Smooth muscle cell (in vitro differentiated cells): ENCODE measurements around the gene MAP3K20. TPM values are rescaled to one million over a fixed set of nuclear protein-coding genes. Genes with fewer than 3 reads are reported as not detected.
A peak's percentile ranks its signal among the peaks of the same experiment; 100 is the strongest.

ENCODE experiments used
- DNase-seq: peaks from one replicate; lab custom pipeline; 2025; ENCODE audit not compliant: unreplicated experiment; lab: John Stamatoyannopoulos, UW
- H2AFZ ChIP-seq: fragments of 200-600 bp; sonication (generic); 2 replicates; pipeline ENCODE4 v1.6.0; 2016; ENCODE audit warnings: antibody characterized with exemption, low read depth, mild to moderate bottlenecking
- H3F3A ChIP-seq: fragments of 200-600 bp; sonication (generic); 2 replicates; pipeline ENCODE4 v1.6.0; 2017; ENCODE audit warnings: antibody characterized with exemption, low read depth
- H3K27ac ChIP-seq: fragments of 200-600 bp; sonication (generic); 2 replicates; pipeline ENCODE4 v1.5.1; 2016; ENCODE audit warnings: low read depth, mild to moderate bottlenecking
- H3K27me3 ChIP-seq: fragments of 200-600 bp; sonication (generic); 2 replicates; pipeline ENCODE4 v1.6.1; 2016; ENCODE audit warnings: low read depth, mild to moderate bottlenecking
- H3K36me3 ChIP-seq: fragments of 200-600 bp; sonication (generic); 2 replicates; pipeline ENCODE4 v1.5.1; 2016; ENCODE audit warnings: low read depth
- H3K4me1 ChIP-seq: fragments of 200-600 bp; sonication (generic); 2 replicates; pipeline ENCODE4 v1.5.1; 2016; ENCODE audit warnings: low read depth
- H3K4me2 ChIP-seq: fragments of 200-600 bp; sonication (generic); 2 replicates; pipeline ENCODE4 v1.6.0; 2016; ENCODE audit warnings: mild to moderate bottlenecking
- H3K4me3 ChIP-seq: fragments of 200-600 bp; sonication (generic); 2 replicates; pipeline ENCODE4 v1.5.1; 2016; ENCODE audit warnings: mild to moderate bottlenecking
- H3K79me2 ChIP-seq: fragments of 200-600 bp; sonication (generic); 2 replicates; pipeline ENCODE4 v1.6.0; 2016; ENCODE audit warnings: low read depth, mild to moderate bottlenecking
- H3K9ac ChIP-seq: fragments of 200-600 bp; sonication (generic); 2 replicates; pipeline ENCODE4 v1.6.0; 2016; ENCODE audit warnings: low read depth
- H3K9me3 ChIP-seq: fragments of 200-600 bp; sonication (generic); replicated peaks from 2 replicates; pipeline ENCODE4 v1.5.1; 2016; ENCODE audit warnings: low read depth
- H4K20me1 ChIP-seq: fragments of 200-600 bp; sonication (generic); 2 replicates; pipeline ENCODE4 v1.6.0; 2016; ENCODE audit warnings: low read depth
- WGBS: methylation state at CpG from one replicate; pipeline ENCODE4 v1.1.7; 2016; ENCODE audit warnings: low lambda C conversion rate; 5-methylcytosine and 5-hydroxymethylcytosine counted together
- polyA plus RNA-seq: library from polyadenylated mRNA; unstranded; fragments of >200 nt; fragmentation: Nextera tagmentation; extraction: Ambion mirVana; gene quantifications from 2 replicates; pipeline ENCODE4 v1.2.1, GENCODE V29; 2016
- total RNA-seq: library from RNA; depleted of rRNA; stranded (reverse); fragments of >200 nt; gene quantifications from 2 replicates; pipeline ENCODE4 v1.2.3, GENCODE V29; 2014
- TF ChIP-seq, protein P1 (sequence below): fragments of 200-600 bp; sonication (generic); IDR thresholded peaks from 2 replicates; pipeline ENCODE4 v1.5.1; 2017; ENCODE audit warnings: borderline replicate concordance, mild to moderate bottlenecking, antibody characterized with exemption; ENCODE audit not compliant: insufficient read depth, poor library complexity, severe bottlenecking

The MAP3K20 gene
- total and polyA plus RNA-seq, 2 experiments from 2014 or later = 25.8 to 29.2 TPM

DNA sequence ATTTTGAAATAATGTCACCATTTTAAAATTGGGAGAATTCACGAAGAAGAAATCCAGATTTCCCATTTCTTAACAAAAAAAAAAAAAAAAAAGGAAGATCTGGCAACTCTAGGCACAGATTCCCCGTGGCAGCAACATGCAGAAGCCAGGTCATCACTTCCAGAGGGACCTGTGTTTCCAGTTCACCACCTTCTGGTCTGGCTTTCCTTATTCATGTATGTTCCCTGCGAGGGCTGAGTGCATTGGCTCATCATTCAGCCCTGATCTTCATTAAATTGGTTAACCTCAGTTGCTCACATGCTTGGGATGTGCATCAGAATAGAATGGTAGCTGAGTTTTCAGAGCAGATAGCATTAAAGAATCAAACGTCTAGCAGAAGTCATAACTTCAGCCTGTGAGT, 25.0 kb upstream of the MAP3K20 start:
- TF ChIP-seq, protein P1, sequence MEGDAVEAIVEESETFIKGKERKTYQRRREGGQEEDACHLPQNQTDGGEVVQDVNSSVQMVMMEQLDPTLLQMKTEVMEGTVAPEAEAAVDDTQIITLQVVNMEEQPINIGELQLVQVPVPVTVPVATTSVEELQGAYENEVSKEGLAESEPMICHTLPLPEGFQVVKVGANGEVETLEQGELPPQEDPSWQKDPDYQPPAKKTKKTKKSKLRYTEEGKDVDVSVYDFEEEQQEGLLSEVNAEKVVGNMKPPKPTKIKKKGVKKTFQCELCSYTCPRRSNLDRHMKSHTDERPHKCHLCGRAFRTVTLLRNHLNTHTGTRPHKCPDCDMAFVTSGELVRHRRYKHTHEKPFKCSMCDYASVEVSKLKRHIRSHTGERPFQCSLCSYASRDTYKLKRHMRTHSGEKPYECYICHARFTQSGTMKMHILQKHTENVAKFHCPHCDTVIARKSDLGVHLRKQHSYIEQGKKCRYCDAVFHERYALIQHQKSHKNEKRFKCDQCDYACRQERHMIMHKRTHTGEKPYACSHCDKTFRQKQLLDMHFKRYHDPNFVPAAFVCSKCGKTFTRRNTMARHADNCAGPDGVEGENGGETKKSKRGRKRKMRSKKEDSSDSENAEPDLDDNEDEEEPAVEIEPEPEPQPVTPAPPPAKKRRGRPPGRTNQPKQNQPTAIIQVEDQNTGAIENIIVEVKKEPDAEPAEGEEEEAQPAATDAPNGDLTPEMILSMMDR = no peak
- H3K9me3 ChIP-seq = no peaks in the 10 kb centered on the region
- WGBS = 75% methylated on average over 4 of the region's 4 CpGs
- H3F3A ChIP-seq = peaks cover 15% of the 10 kb centered on the region
- peak overlapping the region; percentile 96 for H3K27ac ChIP-seq
- no peak for DNase-seq
- no peaks in the 10 kb centered on the region for H3K36me3 ChIP-seq
- no peaks in the 10 kb centered on the region for H3K79me2 ChIP-seq
- H4K20me1 ChIP-seq = no peaks in the 10 kb centered on the region
- no peak overlapping the region for H2AFZ ChIP-seq
- H3K4me1 ChIP-seq = peaks cover 11% of the 10 kb centered on the region
- H3K27me3 ChIP-seq = no peaks in the 10 kb centered on the region
- peak overlapping the region; percentile 78 for H3K9ac ChIP-seq
- H3K4me3 ChIP-seq = no peak overlapping the region
- H3K4me2 ChIP-seq = no peak overlapping the region

DNA sequence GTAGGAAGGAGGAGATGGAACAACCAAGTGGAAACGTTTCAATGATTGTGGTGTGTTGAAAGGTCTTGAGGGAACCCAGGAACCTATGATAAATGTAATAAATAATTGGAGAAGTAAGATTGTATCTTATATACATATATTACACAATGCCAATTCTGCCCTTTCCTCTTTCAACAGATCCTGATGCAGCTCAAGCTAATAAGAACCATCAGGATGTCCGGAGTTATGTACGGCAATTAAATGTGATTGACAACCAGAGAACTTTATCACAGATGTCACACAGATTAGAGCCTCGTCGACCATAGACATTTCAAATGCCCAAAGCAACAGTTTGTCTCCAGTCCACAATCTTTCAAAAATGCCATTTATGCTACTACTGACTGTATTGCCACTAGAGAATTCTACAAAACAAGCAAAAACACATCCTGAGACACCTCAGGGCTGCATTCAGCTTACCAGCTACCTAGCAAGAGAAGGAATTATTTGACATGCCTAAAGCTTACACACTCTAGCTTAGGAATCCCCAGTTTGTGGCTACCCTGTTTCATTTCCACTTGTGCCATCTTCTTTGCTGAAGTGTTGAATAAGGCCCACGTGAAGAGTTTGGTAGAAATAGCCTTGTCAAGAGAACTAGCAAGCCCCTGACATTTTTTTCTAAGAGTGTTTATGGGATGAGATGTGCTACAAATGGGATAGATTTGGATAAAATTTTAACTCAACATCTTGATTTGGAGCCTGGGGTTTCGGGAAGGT, 24.0 kb upstream of the MAP3K20 start:
- Histone ChIP-seq H3K27me3 (no peaks in the 10 kb centered on the region), H3K79me2 (no peaks in the 10 kb centered on the region), H4K20me1 (no peaks in the 10 kb centered on the region), H3K4me3 (no peak overlapping the region), H3K4me1 (peaks cover 11% of the 10 kb centered on the region), H3K9ac (no peak overlapping the region), H2AFZ (no peak overlapping the region), H3F3A (peaks cover 14% of the 10 kb centered on the region), H3K27ac (peak overlapping the region; percentile 1), H3K4me2 (no peak overlapping the region), H3K9me3 (no peaks in the 10 kb centered on the region), H3K36me3 (no peaks in the 10 kb centered on the region)
- no peak for DNase-seq
- WGBS = 54% methylated on average over 7 of the region's 7 CpGs
- TF ChIP-seq, protein P1 = no peak

DNA sequence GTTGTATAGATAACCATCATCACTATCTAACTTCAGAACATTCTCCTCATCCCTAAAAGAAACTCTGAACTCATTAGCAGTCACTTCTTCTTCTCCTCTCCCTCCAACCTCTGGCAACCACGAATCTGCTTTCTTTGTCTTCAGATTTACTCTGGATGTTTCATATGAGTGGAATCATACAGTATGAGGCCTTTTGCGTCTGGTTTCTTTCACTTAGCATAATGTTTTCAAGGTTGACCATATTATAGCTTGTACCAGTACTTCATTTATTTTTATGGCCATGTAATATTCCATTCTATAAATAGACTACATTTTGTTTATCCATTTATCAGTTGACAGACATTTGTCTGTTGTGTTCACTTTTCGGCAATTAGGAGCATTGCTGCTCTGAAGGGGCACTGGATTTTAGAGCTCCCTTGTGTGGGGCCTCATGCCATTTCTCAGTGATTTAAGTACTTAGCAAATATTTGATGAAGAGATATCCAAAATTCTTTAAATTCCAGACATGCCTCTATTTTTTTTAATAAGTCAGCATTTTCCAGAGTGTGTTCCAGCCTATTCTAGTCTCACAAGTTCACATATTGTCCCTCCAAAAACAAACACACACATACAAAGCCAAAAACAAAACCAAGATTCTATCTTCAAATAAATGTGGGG, 22.5 kb upstream of the MAP3K20 start:
- H3K27ac ChIP-seq = no peak overlapping the region

More for the DNA sequence above, 22.5 kb upstream of the MAP3K20 start:
- Histone ChIP-seq H3K9ac (no peak overlapping the region), H3K36me3 (no peaks in the 10 kb centered on the region), H4K20me1 (no peaks in the 10 kb centered on the region), H3K27me3 (no peaks in the 10 kb centered on the region), H3K4me3 (no peak overlapping the region), H3K79me2 (no peaks in the 10 kb centered on the region), H3K4me1 (peaks cover 11% of the 10 kb centered on the region), H3K9me3 (no peaks in the 10 kb centered on the region), H3F3A (peaks cover 14% of the 10 kb centered on the region), H3K4me2 (no peak overlapping the region), H2AFZ (no peak overlapping the region)
- WGBS = 74% methylated on average over 3 of the region's 3 CpGs
- TF ChIP-seq, protein P1 = no peak
- no peak for DNase-seq
